Choroid plexus epithelial cell (primary cell): ENCODE data around the gene USP37.
A peak's percentile ranks its signal among the peaks of the same experiment; 100 is the strongest.

Experiments used
- DNase-seq: peaks from one replicate; pipeline ENCODE4 v3.0.0-alpha.2; 2010; ENCODE audit warnings: low read depth
- H3K4me3 ChIP-seq: 2 replicates; pipeline ENCODE4 v1.5.1; 2011; ENCODE audit warnings: low read depth, mild to moderate bottlenecking, control low read depth, low read length, moderate library complexity
- CTCF ChIP-seq: conservative IDR thresholded peaks from 2 replicates; pipeline ENCODE4 v1.5.1; 2011; ENCODE audit warnings: low read depth, mild to moderate bottlenecking, control low read depth, inconsistent platforms, low read length, moderate library complexity

The USP37 gene

GRCh38 chr2:218478544-218478943 lies 89.6 kb downstream of the USP37 start:
- TF ChIP-seq CTCF: no peak
- H3K4me3 ChIP-seq: no peak overlapping the region
- DNase-seq: no peak

GRCh38 chr2:218477247-218477646 lies 90.9 kb downstream of the USP37 start:
- no peak for TF ChIP-seq CTCF
- no peak overlapping the region for H3K4me3 ChIP-seq
- no peak for DNase-seq

GRCh38 chr2:218476676-218477075 lies 91.5 kb downstream of the USP37 start:
- no peak for TF ChIP-seq CTCF
- peak; percentile 71 for DNase-seq
- H3K4me3 ChIP-seq: no peak overlapping the region

GRCh38 chr2:218474527-218474926 lies 93.6 kb downstream of the USP37 start:
- TF ChIP-seq CTCF: no peak
- no peak overlapping the region for H3K4me3 ChIP-seq
- peak; percentile 18 for DNase-seq

- TF ChIP-seq CTCF: no peak
- H3K4me3 ChIP-seq: no peak overlapping the region
- no peak for DNase-seq
Measured at GRCh38 chr2:218472988-218473387, 95.2 kb downstream of the USP37 start.

GRCh38 chr2:218471982-218472381 lies 96.2 kb downstream of the USP37 start:
- H3K4me3 ChIP-seq: no peak overlapping the region
- no peak for TF ChIP-seq CTCF
- DNase-seq: no peak

GRCh38 chr2:218471036-218471435 lies 97.1 kb downstream of the USP37 start:
- H3K4me3 ChIP-seq: no peak overlapping the region
- no peak for TF ChIP-seq CTCF
- DNase-seq: no peak
